GM12874 (cell line): ENCODE measurements around the gene SUN5.

Experiments used
- CTCF ChIP-seq: IDR thresholded peaks from 2 replicates; pipeline ENCODE4 v1.5.1; 2011; ENCODE audit warnings: low read depth, mild to moderate bottlenecking, control low read depth, low read length, moderate library complexity; ENCODE audit not compliant: insufficient read depth

Gene SUN5

GRCh38 chr20:32972181-32973076 is 31.8 kb downstream of the SUN5 start:
- TF ChIP-seq CTCF: no peak

DNA sequence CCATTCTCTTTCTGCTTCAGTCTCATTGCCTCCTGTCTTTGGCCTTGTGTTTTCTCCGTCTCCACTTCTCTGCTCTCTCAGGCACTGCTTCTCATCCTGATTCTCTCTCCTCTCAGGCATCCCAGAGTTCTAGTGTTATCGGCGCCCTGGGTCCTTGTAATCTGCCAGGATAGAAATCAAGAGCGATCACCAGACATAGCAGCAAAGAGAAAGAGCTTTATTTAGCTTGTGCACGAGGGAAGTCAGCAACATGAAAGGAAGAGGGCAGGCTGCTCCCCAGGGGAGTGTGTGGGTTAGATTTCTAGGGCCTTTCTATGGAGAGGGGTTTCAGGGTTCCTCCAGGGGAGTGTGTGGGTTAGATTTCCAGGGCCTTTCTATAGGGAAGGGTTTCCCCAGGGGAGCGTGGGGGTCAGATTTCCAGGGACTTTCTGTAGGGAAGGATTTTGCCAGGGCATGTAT is 32.5 kb downstream of the SUN5 start:
- no peak for TF ChIP-seq CTCF

- TF ChIP-seq CTCF: no peak
Observed at GRCh38 chr20:32970973-32971300, 33.3 kb downstream of the SUN5 start.

- no peak for TF ChIP-seq CTCF
Observed at GRCh38 chr20:32970115-32970972, 33.9 kb downstream of the SUN5 start.

DNA sequence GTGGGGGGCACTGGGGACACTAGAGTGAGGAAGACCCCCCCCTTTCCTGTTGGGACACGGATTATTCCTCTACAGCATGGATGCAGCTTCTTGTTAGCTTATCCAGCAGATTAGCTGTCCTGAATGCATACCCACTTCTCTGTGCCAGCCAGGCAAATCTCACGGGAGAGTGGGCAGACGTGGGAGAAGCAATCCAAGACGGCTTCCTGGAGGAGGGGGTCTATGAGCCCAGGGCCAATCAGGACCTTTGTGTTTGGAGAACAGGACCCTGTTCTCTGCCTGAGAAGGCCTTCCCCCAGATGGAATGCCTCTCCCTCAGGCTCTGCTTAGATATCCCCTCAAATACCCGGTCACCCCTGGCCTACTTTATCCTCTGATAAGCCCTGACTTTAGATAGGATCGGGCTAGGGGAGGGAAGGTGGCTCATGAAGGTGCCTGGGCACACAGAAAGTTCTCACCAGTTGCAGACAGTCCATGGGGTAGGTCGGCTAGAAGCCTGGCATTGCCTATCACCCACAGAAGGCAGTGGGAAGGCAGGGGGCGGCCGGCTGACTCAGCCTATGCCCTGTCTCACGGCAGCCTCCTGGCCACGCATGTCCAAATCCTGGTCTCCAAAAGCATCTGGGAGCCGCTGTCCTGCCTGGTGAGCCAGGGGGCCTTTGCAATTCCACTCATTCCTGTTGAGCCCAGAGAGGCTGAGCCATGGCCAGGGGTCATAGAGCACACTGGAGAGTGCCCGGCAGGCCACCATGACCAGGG is 34.7 kb downstream of the SUN5 start:
- TF ChIP-seq CTCF: no peak

DNA sequence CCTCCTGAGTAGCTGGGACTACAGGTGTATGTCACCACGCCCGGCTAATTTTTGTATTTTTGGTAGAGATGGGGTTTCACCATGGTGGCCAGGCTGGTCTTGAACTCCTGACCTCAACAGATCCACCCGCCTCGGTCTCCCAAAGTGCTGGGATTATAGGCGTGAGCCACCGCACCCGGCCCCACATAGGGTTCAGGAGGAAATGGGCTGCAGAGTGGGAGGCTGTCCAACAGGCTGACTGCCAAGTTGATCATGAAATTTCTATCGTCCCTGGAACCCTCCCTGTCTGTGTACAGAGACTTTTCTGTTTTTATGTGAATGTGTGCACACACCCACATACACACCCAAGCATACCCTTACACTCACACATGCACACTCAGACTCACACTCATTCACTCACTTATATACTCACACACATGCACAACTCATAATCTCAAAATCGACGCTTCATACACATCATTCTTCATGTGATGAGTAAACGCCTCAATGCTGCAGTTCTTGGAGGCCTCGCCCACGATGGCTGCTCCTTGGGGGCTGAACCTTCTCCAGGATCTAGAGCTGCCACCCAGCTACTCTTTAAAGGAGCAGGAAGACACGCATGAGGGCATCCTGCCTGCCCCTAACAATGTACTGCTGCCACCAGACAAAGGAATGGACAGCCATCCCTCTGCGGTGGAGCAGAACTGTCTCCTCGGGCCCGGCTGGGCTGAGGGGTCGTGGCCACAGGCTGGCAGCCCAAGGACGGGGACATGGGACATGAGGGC is 35.6 kb downstream of the SUN5 start:
- TF ChIP-seq CTCF: no peak
